Stimulated activated CD4-positive, alpha-beta T cell treated with anti-CD3 and anti-CD28 coated beads, Interleukin-1b, Interleukin-23, amount 100 ng/mL, for 24 hours (primary cell): ENCODE measurements around the gene TNFAIP8L3.
A peak's percentile ranks its signal among the peaks of the same experiment; 100 is the strongest.

Source experiments
- DNase-seq, 4 experiments: peaks; one replicate each; pipeline ENCODE4 v3.0.0-alpha.2; 2020; ENCODE audit warnings: low read depth in 4 of 4, low spot score in 1 of 4

The TNFAIP8L3 gene

GRCh38 chr15:51090753-51091152, 4.0 kb downstream of the TNFAIP8L3 start:
- DNase-seq: no peak

GRCh38 chr15:51089699-51090453, 4.8 kb downstream of the TNFAIP8L3 start:
- no peak for DNase-seq

- DNase-seq: no peak
Measured at GRCh38 chr15:51089041-51089440, 5.7 kb downstream of the TNFAIP8L3 start.

GRCh38 chr15:51088585-51088984, 6.1 kb downstream of the TNFAIP8L3 start:
- DNase-seq: no peak

GRCh38 chr15:51087513-51087912, 7.2 kb downstream of the TNFAIP8L3 start:
- no peak for DNase-seq

GRCh38 chr15:51086409-51086808, 8.3 kb downstream of the TNFAIP8L3 start:
- no peak for DNase-seq

- DNase-seq: no peak
Measured at GRCh38 chr15:51085764-51086163, 8.9 kb downstream of the TNFAIP8L3 start.

GRCh38 chr15:51083641-51084166, 11.0 kb downstream of the TNFAIP8L3 start:
- DNase-seq: no peak

- no peak for DNase-seq
Measured at GRCh38 chr15:51082246-51082645, 12.5 kb downstream of the TNFAIP8L3 start.

- no peak for DNase-seq
Measured at GRCh38 chr15:51080286-51080685, 14.4 kb downstream of the TNFAIP8L3 start.

GRCh38 chr15:51079226-51079625, 15.5 kb downstream of the TNFAIP8L3 start:
- DNase-seq: no peak

GRCh38 chr15:51077221-51078153, 17.2 kb downstream of the TNFAIP8L3 start:
- peak in 3 of 4 experiments; percentile 28 to 62 (median 51) for DNase-seq

- DNase-seq: no peak
Measured at GRCh38 chr15:51076524-51077220, 18.0 kb downstream of the TNFAIP8L3 start.

GRCh38 chr15:51075826-51076523, 18.7 kb downstream of the TNFAIP8L3 start:
- DNase-seq: no peak

GRCh38 chr15:51075364-51075763, 19.3 kb downstream of the TNFAIP8L3 start:
- no peak for DNase-seq

- no peak for DNase-seq
Measured at GRCh38 chr15:51074926-51075325, 19.8 kb downstream of the TNFAIP8L3 start.

GRCh38 chr15:51071578-51071977, 23.1 kb downstream of the TNFAIP8L3 start:
- no peak for DNase-seq

GRCh38 chr15:51069983-51070382, 24.7 kb downstream of the TNFAIP8L3 start:
- no peak for DNase-seq

GRCh38 chr15:51067510-51067909, 27.2 kb downstream of the TNFAIP8L3 start:
- DNase-seq: no peak

- no peak for DNase-seq
Measured at GRCh38 chr15:51065781-51066180, 28.9 kb downstream of the TNFAIP8L3 start.

- DNase-seq: no peak
Measured at GRCh38 chr15:51065261-51065660, 29.4 kb downstream of the TNFAIP8L3 start.
